AG04450 (cell line): Measurements from ENCODE around the gene C2. TPM values are rescaled to one million over a fixed set of nuclear protein-coding genes. Genes with fewer than 3 reads are reported as not detected.

Experiments
- CTCF ChIA-PET: fragments of 300-600, 350-600 bp; formaldehyde crosslinking; extraction: SDS; loops from one replicate; lab custom pipeline; 2022; ENCODE audit warnings: antibody characterized with exemption, inconsistent platforms; lab: Charles Lee
- POLR2A ChIA-PET: fragments of 350-600 bp; formaldehyde crosslinking; extraction: SDS; loops from one replicate; lab custom pipeline; 2021; ENCODE audit warnings: antibody characterized with exemption, inconsistent platforms; lab: Yijun Ruan, JAX
- DNase-seq: peaks from one replicate; pipeline ENCODE4 v3.0.0-alpha.2; 2011; ENCODE audit warnings: low read depth, low spot score
- H3K27ac ChIP-seq: one replicate; pipeline ENCODE4 v1.5.1; 2012; ENCODE audit warnings: low read depth, low read length, control low read depth
- H3K27me3 ChIP-seq: one replicate; pipeline ENCODE4 v1.6.0; 2012; ENCODE audit warnings: low read length; ENCODE audit not compliant: control insufficient read depth, insufficient read depth
- H3K4me3 ChIP-seq: 2 replicates; pipeline ENCODE4 v1.5.1; 2011; ENCODE audit warnings: mild to moderate bottlenecking, low read depth, low read length, control low read depth
- H3K9me3 ChIP-seq: 2 replicates; pipeline ENCODE4 v1.5.1; 2012; ENCODE audit warnings: low read length; ENCODE audit not compliant: control insufficient read depth, insufficient read depth
- CTCF ChIP-seq: IDR thresholded peaks from 2 replicates; pipeline ENCODE4 v1.5.1; 2011; ENCODE audit warnings: low read depth, low read length, control low read depth, inconsistent platforms
- polyA plus RNA-seq: library from polyadenylated mRNA; depleted of rRNA; stranded (reverse); fragments of >200 nt; gene quantifications from 2 replicates; pipeline ENCODE4 v1.2.3, GENCODE V29; 2011

C2 gene
- polyA plus RNA-seq, 1 experiment, result 1.9 TPM

- Histone ChIP-seq H3K27ac (no peak overlapping the region), H3K27me3 (no peaks in the 10 kb centered on the region), H3K4me3 (no peak overlapping the region), H3K9me3 (no peaks in the 10 kb centered on the region)
- DNase-seq, result no peak
- no peak for TF ChIP-seq CTCF
- ChIA-PET CTCF (interaction anchor here (0.5 kb wide), 1 partner anchor 137 kb away, joined by 5 read pairs; no protein-coding TSS in a partner anchor), POLR2A (no interaction called here)
Measured at GRCh38 chr6:31961616-31962015, 34.1 kb downstream of the C2 start.

GRCh38 chr6:31963921-31964320 is 36.4 kb downstream of the C2 start:
- no peaks in the 10 kb centered on the region for H3K27me3 ChIP-seq
- ChIA-PET CTCF (interaction anchor here (1.4 kb wide), 1 partner anchor 11 kb away, joined by 7 read pairs; no protein-coding TSS in a partner anchor), POLR2A (no interaction called here)
- TF ChIP-seq CTCF, result no peak
- no peak overlapping the region for H3K4me3 ChIP-seq
- no peaks in the 10 kb centered on the region for H3K9me3 ChIP-seq
- no peak for DNase-seq
- no peak overlapping the region for H3K27ac ChIP-seq

DNA sequence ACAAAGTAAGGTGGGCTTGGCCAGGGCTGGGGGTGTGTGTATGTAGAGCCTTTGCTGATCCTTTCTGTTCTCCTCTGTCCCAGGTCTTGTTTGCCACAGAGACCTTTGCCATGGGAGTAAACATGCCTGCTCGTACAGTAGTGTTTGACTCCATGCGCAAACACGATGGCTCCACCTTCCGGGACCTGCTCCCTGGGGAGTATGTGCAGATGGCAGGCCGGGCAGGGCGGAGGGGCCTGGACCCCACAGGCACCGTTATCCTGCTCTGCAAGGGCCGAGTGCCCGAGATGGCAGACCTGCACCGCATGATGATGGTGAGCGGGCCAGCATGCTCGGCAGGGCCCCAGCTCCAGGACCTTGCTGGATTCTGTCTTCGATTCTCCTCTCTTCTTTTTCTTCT is 38.2 kb downstream of the C2 start:
- no peak for DNase-seq
- TF ChIP-seq CTCF, result no peak
- Histone ChIP-seq H3K27me3 (no peaks in the 10 kb centered on the region), H3K27ac (no peak overlapping the region), H3K4me3 (no peak overlapping the region), H3K9me3 (no peaks in the 10 kb centered on the region; the same call in 1 of the 2 replicates)
- POLR2A ChIA-PET, result no interaction called here
- CTCF ChIA-PET, result interaction anchor here (2.6 kb wide), 1 partner anchor 14 kb away, joined by 10 read pairs; no protein-coding TSS in a partner anchor

- H3K4me3 ChIP-seq, result no peak overlapping the region
- no peak for TF ChIP-seq CTCF
- POLR2A ChIA-PET, result no interaction called here
- CTCF ChIA-PET, result interaction anchor here (2.6 kb wide), 1 partner anchor 14 kb away, joined by 10 read pairs; no protein-coding TSS in a partner anchor
- no peaks in the 10 kb centered on the region for H3K27me3 ChIP-seq
- H3K9me3 ChIP-seq, result no peaks in the 10 kb centered on the region; the same call in 1 of the 2 replicates
- no peak for DNase-seq
- H3K27ac ChIP-seq, result no peak overlapping the region
Measured at GRCh38 chr6:31966506-31966905, 39.0 kb downstream of the C2 start.

DNA sequence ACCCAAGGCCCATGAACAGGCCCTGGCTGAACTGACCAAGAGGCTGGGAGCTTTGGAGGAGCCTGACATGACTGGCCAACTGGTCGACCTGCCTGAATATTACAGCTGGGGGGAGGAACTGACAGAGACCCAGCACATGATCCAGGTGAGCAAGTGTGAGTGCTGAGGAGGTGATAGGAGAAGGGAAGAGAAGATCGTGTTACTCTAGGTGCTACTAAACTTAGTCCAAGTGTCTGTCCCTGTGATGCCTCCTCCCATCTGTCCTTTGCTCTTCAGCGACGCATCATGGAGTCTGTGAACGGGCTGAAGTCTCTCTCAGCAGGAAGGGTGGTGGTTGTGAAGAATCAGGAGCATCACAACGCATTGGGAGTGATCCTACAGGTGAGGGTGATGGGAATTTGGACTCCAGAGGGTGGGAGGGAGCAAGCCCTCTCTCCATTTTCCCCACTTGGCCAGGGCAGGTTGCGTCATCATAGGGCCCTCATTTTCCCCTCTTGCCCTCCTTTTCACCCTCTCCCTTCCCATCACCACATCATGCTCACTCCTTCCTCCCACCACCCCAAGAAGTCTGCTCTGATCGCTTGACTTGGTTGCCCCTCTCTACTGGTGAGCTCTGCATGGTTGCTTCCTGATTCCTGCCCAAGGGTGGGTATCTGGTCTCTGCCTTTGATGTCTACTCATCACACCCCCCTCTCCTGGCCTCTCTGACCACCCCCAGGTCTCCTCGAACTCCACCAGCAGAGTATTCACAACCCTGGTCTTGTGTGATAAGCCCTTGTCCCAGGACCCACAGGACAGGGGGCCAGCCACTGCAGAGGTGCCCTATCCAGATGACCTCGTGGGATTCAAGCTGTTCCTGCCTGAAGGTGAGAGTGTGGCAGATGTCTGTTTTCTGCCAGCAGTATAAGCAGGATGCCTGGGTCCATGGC is 39.7 kb downstream of the C2 start:
- Histone ChIP-seq H3K27me3 (no peaks in the 10 kb centered on the region), H3K4me3 (no peak overlapping the region), H3K9me3 (no peaks in the 10 kb centered on the region; the same call in 1 of the 2 replicates), H3K27ac (no peak overlapping the region)
- no peak for DNase-seq
- ChIA-PET POLR2A (interaction anchor here (0.6 kb wide), 1 partner anchor 177 kb away, joined by 5 read pairs; no protein-coding TSS in a partner anchor), CTCF (interaction anchor here (2.6 kb wide), 1 partner anchor 15 kb away, joined by 10 read pairs; no protein-coding TSS in a partner anchor)
- TF ChIP-seq CTCF, result no peak
